Measurements from ENCODE around the gene SDK2. TPM values are rescaled to one million over a fixed set of nuclear protein-coding genes. Genes with fewer than 3 reads are reported as not detected.

Gene SDK2
- total RNA-seq, 4 donors from 2014 or later: 0.18 to 3.3 (median 1.2) TPM

- no peak for DNase-seq
- Histone ChIP-seq H3K27me3 (no peaks in the 10 kb centered on the region), H3K9me3 (no peaks in the 10 kb centered on the region), H3K4me3 (no peak overlapping the region), H3K4me1 (peaks cover 0 to 12% (median 0%) of the 10 kb centered on the region in 4 donors), H3K27ac (peak overlapping the region in 1 of 4 donors; percentile 17), H3K36me3 (no peaks in the 10 kb centered on the region)
- TF ChIP-seq POLR2A (IDR thresholded peaks at IDR 0.05): no peak
- TF ChIP-seq CTCF (IDR thresholded peaks at IDR 0.05): no peak
Observed at GRCh38 chr17:73347351-73347750, 296.9 kb downstream of the SDK2 start.

- no peak overlapping the region for H3K4me3 ChIP-seq
- peaks cover 0 to 19% (median 0%) of the 10 kb centered on the region in 4 donors for H3K4me1 ChIP-seq
- TF ChIP-seq CTCF (IDR thresholded peaks at IDR 0.05): no peak
- no peak for TF ChIP-seq POLR2A (IDR thresholded peaks at IDR 0.05)
Observed at GRCh38 chr17:73346501-73347162, 297.6 kb downstream of the SDK2 start.

GRCh38 chr17:73343739-73344454 is 300.3 kb downstream of the SDK2 start:
- no peak for DNase-seq
- Histone ChIP-seq H3K9me3 (no peaks in the 10 kb centered on the region), H3K4me1 (peaks cover 0 to 20% (median 0%) of the 10 kb centered on the region in 4 donors), H3K36me3 (no peaks in the 10 kb centered on the region), H3K4me3 (no peak overlapping the region), H3K27me3 (no peaks in the 10 kb centered on the region), H3K27ac (peak overlapping the region; percentile 12 to 80 (median 28))
- TF ChIP-seq POLR2A (IDR thresholded peaks at IDR 0.05) (no peak), CTCF (IDR thresholded peaks at IDR 0.05) (no peak)

More at GRCh38 chr17:73346501-73347162, 297.6 kb downstream of the SDK2 start:
- Histone ChIP-seq H3K27ac (no peak overlapping the region), H3K36me3 (no peaks in the 10 kb centered on the region), H3K27me3 (no peaks in the 10 kb centered on the region), H3K9me3 (no peaks in the 10 kb centered on the region)
- DNase-seq: no peak

- DNase-seq: peak in 1 of 3 donors; percentile 18
Observed at GRCh38 chr17:73343168-73343634, 301.0 kb downstream of the SDK2 start.

More at GRCh38 chr17:73343168-73343634, 301.0 kb downstream of the SDK2 start:
- TF ChIP-seq CTCF (IDR thresholded peaks at IDR 0.05): no peak
- TF ChIP-seq POLR2A (IDR thresholded peaks at IDR 0.05): no peak
- peaks cover 0 to 20% (median 0%) of the 10 kb centered on the region in 4 donors for H3K4me1 ChIP-seq
- H3K27me3 ChIP-seq: no peaks in the 10 kb centered on the region
- H3K36me3 ChIP-seq: no peaks in the 10 kb centered on the region
- no peak overlapping the region for H3K4me3 ChIP-seq
- H3K27ac ChIP-seq: peak overlapping the region; percentile 12 to 80 (median 36)
- no peaks in the 10 kb centered on the region for H3K9me3 ChIP-seq

All from Peyer's patch (tissue), 4 donors.